Mucosa of stomach (tissue), 1 donor: Measurements from ENCODE around the gene OST4.
A peak's percentile ranks its signal among the peaks of the same experiment; 100 is the strongest.
"Not testable (repeated sequence)": the region's sequence is repeated elsewhere in the genome, so short reads cannot be mapped to it uniquely, and the experiment has no call there.

Experiments used
- H3K27me3 ChIP-seq: one replicate; pipeline ENCODE4 v1.7.0; 2013; ENCODE audit warnings: mild to moderate bottlenecking, low read length; ENCODE audit not compliant: control insufficient read depth, insufficient read depth
- H3K36me3 ChIP-seq: one replicate; pipeline ENCODE4 v1.7.0; 2013; ENCODE audit warnings: low read length; ENCODE audit not compliant: control insufficient read depth, insufficient read depth
- H3K4me1 ChIP-seq: one replicate; pipeline ENCODE4 v1.7.0; 2013; ENCODE audit warnings: mild to moderate bottlenecking, low read length; ENCODE audit not compliant: control insufficient read depth, insufficient read depth
- H3K4me3 ChIP-seq: one replicate; pipeline ENCODE4 v1.7.0; 2013; ENCODE audit warnings: low read length
- H3K9ac ChIP-seq: one replicate; pipeline ENCODE4 v1.7.0; 2013; ENCODE audit warnings: mild to moderate bottlenecking, low read length, moderate library complexity
- H3K9me3 ChIP-seq: one replicate; pipeline ENCODE4 v1.7.0; 2013; ENCODE audit warnings: mild to moderate bottlenecking, low read length, moderate library complexity; ENCODE audit not compliant: control insufficient read depth
- donor health status: Pancreatic carcinoma.

The OST4 gene

DNA sequence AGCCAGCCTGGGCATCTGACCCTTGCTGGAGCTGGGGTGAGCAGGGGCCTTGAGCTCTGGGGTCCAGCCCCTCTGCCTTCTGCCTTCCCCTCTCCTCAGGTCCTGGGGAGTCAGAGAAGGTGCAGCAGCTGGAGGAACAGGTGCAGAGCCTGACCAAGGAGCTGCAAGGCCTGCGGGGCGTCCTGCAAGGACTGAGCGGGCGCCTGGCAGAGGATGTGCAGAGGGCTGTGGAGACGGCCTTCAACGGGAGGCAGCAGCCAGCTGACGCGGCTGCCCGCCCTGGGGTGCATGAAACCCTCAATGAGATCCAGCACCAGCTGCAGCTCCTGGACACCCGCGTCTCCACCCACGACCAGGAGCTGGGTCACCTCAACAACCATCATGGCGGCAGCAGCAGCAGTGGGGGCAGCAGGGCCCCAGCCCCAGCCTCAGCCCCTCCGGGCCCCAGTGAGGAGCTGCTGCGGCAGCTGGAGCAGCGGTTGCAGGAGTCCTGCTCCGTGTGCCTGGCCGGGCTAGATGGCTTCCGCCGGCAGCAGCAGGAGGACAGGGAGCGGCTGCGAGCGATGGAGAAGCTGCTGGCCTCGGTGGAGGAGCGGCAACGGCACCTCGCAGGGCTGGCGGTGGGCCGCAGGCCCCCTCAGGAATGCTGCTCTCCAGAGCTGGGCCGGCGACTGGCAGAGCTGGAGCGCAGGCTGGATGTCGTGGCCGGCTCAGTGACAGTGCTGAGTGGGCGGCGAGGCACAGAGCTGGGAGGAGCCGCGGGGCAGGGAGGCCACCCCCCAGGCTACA lies 10.7 kb upstream of the OST4 start:
- H3K36me3 ChIP-seq: no peaks in the 10 kb centered on the region
- peak overlapping the region; percentile 1 for H3K9ac ChIP-seq
- H3K27me3 ChIP-seq: no peaks in the 10 kb centered on the region
- H3K4me1 ChIP-seq: peaks cover 35% of the 10 kb centered on the region
- no peaks in the 10 kb centered on the region for H3K9me3 ChIP-seq
- no peak overlapping the region for H3K4me3 ChIP-seq

DNA sequence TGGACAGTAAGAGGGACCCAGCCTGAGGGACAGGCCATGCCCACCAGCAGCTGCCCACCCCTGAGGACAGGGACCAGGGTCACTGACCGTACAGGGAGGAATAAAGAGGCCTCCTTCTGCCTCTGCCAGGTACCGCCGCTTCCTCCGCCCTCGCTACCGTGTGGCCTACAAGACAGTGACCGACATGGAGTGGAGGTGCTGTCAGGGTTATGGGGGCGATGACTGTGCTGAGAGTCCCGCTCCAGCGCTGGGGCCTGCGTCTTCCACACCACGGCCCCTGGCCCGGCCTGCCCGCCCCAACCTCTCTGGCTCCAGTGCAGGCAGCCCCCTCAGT lies 9.1 kb upstream of the OST4 start:
- no peak overlapping the region for H3K4me3 ChIP-seq
- peaks cover 7% of the 10 kb centered on the region for H3K27me3 ChIP-seq
- H3K36me3 ChIP-seq: no peaks in the 10 kb centered on the region
- H3K4me1 ChIP-seq: peaks cover 31% of the 10 kb centered on the region
- peak overlapping the region; percentile 7 for H3K9ac ChIP-seq
- H3K9me3 ChIP-seq: no peaks in the 10 kb centered on the region

DNA sequence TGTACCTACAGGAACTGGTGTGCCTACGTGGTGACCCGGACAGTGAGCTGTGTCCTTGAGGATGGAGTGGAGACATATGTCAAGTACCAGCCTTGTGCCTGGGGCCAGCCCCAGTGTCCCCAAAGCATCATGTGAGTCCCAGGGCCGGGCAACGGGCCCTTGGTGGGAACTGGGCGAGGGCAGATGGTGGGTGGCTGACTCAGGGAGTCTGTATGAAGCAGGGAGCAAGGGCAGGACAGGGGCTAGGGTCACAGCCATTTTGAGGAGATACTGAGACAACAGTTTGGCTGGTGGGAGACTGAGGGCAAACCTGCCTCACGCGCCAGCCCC lies 8.7 kb upstream of the OST4 start:
- no peak overlapping the region for H3K4me3 ChIP-seq
- no peaks in the 10 kb centered on the region for H3K9me3 ChIP-seq
- peak overlapping the region; percentile 7 for H3K9ac ChIP-seq
- H3K36me3 ChIP-seq: no peaks in the 10 kb centered on the region
- H3K27me3 ChIP-seq: peaks cover 7% of the 10 kb centered on the region
- peaks cover 26% of the 10 kb centered on the region for H3K4me1 ChIP-seq

DNA sequence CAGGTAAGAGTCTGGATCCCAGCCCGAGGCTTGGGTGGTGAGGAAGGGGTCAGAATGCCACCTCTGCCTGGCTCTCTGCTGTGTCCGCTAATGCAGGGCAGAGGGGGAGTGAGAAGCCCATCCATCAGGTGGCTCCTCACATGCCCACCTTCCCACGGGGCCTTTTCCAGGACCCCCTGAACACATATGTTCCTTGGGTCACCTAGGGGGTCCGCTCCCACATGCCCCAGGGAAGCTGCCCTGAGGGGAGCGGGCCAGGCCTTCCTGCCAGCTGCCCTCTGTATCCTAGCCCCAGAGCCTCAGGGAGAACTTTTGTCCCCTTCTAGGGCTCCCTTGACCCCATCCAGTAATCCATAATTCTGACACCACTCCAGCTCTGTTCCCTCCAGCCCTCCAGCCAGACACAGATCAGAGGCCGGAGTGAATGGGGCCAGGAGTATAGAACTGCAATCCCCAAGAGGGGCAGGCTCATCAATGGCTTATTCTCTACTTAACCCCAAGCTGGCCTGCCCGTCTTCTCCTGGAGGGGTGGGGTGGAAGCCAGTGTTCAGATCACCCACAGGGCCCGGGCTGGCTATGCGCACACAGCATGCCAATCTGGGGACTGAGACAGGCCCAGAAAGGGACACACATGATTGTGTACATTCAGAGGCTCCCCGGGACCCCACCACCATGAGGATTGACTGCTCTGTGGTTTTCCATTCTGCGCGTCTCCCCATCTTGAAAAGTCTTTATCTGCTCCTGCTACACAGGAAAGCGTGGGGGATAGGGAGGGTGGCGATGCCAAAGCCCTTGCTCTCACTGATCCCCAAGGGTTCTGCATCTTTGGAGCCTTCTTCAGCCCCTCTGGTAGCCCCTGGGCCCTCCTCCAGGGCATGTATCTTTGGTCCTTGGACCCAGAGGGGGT lies 8.0 kb upstream of the OST4 start:
- Histone ChIP-seq H3K9me3 (no peaks in the 10 kb centered on the region), H3K9ac (peak overlapping the region; percentile 55), H3K4me1 (peaks cover 23% of the 10 kb centered on the region), H3K4me3 (no peak overlapping the region), H3K36me3 (no peaks in the 10 kb centered on the region), H3K27me3 (peaks cover 7% of the 10 kb centered on the region)

DNA sequence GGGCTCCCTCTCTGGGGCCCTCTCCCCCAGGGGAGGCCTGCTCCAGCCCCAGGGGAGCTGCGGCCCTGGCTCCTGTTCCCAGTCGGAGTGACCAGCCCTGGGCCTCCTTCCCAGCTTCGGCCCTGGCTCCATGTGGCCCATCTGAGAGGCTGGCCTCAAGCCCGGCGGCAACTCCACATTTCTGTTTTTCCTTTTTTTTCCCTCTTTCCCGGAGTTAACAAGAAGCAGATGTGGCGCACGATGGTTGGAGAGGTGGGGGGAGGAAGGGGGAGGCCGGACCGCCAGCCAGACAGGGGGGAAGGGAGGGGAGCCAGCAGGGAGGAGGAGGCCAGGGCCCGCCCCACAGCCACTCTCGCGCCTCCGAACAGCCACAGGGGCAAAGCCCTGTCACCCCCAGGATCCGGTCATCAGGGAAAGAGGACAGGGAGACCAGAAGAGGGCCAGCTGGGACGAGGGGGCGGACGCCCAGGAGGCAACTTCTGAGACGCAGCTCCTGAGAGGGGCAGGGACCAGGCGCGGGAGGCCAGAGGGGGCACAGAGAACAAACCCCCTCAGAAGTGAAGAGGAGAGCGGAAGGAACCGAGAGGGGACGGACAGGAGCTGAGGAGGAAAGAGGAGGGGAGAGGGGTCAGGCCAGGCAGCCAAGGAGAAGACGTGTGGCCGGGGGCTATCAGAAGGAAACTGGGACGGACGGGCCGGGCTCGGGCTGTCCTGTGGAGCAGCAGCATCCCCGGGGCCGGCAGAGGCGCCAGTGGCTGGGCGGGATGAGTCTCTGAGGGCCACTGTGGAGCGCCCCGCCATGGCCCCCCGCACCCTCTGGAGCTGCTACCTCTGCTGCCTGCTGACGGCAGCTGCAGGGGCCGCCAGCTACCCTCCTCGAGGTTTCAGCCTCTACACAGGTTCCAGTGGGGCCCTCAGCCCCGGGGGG lies 7.1 kb upstream of the OST4 start, which contains the start of gene EMILIN1:
EMILIN1 (plus strand) TSS at position 349 of the 928 bp plus-strand sequence; CDS start at position 800, 451 bp downstream.
- no peak within 1 kb of the TSS for H3K4me3 ChIP-seq
- no peaks in the 10 kb centered on the region for H3K9me3 ChIP-seq
- peaks cover 7% of the 10 kb centered on the region for H3K27me3 ChIP-seq
- H3K36me3 ChIP-seq: no peaks in the 10 kb centered on the region
- H3K4me1 ChIP-seq: peaks cover 23% of the 10 kb centered on the region
- H3K9ac ChIP-seq: peak within 1 kb of the TSS; percentile 55

DNA sequence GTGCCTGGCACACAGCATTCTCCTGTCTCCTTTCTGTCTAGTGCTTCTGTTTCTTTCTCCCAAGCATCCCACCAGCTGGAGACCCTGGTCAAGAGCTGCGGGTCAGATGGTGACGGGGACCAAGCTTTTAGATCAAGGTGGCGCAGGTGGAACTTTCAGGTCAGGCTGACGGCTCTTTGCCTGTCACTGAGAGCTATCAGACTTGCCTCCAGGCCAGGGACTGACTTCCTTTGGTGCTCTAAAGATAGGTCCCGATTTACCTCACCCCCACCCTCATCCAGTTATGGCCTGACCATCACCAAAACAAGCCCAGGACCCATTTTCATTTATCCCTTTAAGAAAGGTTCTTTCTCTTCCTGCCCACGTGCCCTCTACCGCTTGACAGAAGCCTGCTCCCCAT lies 5.8 kb upstream of the OST4 start:
- H3K27me3 ChIP-seq: peaks cover 7% of the 10 kb centered on the region
- H3K4me3 ChIP-seq: no peak overlapping the region
- H3K36me3 ChIP-seq: no peaks in the 10 kb centered on the region
- H3K9me3 ChIP-seq: no peaks in the 10 kb centered on the region
- H3K9ac ChIP-seq: no peak overlapping the region
- H3K4me1 ChIP-seq: peaks cover 30% of the 10 kb centered on the region

DNA sequence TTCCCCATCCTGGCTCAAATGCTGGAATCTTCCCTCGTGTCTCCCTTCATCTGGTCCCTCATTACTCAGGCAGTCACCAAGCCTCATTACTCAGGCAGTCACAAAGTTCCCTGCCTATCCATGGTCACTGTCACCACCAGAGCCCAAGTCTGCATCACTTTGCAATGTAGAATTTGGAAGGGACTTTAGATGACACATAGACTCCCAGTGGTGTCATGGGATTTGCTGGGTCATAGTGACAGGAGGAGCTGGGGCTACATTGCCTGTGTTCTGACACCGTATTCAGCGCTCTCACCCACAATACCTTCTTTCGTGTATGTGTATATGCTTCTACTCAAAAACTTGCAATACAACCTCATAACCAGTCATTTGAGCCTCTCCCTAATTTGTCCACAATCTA lies 4.9 kb upstream of the OST4 start:
- Histone ChIP-seq H3K9ac (no peak overlapping the region), H3K27me3 (peaks cover 7% of the 10 kb centered on the region), H3K4me3 (no peak overlapping the region), H3K9me3 (no peaks in the 10 kb centered on the region), H3K4me1 (peaks cover 25% of the 10 kb centered on the region), H3K36me3 (no peaks in the 10 kb centered on the region)

DNA sequence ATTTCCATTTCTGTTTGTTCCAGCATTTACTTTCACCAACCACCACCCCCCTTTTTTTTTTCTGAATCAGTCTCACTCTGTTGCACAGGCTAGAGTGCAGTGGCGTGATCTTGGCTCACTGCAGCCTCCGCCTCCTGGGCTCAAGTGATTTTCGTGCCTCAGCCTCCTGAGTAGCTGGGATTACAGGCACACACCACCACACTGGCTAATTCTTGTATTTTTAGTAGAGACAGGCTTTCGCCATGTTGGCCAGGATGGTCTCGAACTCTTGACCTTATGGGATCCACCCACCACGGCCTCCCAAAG lies 4.1 kb upstream of the OST4 start:
- H3K9me3 ChIP-seq, H3K9ac ChIP-seq, H3K36me3 ChIP-seq, H3K27me3 ChIP-seq, H3K4me3 ChIP-seq: not testable (repeated sequence)
- peaks cover 22% of the 10 kb centered on the region for H3K4me1 ChIP-seq

DNA sequence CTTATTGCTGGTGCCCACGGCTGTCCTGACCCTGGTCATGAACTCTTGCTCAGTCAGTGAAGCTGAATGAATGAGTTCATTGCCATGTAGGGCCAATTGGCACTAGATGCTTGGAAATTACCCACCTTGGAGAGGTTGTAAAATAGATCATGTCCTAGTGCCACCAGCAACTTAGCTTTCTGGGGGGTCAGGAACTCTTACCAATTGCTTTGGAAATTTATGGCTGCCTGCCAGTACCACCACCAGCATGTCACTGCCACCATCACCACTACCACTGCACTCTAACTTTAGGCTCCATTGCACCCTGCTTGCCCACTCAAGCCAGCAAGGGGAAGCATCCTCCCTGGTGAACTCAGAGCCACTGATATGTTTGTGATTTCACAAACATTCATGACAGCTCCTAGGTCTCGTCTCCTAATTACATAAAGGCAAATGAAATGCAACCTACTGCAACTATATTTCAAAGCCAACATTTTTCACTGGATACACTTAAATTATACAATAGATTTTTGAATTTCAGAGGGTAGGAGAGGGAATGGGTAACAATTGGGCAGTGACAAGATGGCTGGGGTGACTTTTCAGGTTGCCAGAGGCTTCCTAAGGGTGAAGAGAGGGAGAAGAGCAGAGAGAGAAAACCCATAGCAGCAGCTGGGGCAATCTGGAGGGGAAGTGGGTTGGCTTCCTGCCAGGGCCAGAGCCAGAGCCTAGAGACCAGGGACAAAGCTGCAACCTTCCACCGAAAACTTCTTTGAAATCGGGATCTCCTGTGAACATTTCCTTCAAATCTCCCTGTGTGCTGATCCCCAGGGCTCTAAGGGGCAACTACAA lies 3.5 kb upstream of the OST4 start:
- Histone ChIP-seq H3K9ac (no peak overlapping the region), H3K4me3 (no peak overlapping the region), H3K27me3 (peaks cover 7% of the 10 kb centered on the region), H3K36me3 (no peaks in the 10 kb centered on the region), H3K4me1 (peaks cover 28% of the 10 kb centered on the region), H3K9me3 (no peaks in the 10 kb centered on the region)

DNA sequence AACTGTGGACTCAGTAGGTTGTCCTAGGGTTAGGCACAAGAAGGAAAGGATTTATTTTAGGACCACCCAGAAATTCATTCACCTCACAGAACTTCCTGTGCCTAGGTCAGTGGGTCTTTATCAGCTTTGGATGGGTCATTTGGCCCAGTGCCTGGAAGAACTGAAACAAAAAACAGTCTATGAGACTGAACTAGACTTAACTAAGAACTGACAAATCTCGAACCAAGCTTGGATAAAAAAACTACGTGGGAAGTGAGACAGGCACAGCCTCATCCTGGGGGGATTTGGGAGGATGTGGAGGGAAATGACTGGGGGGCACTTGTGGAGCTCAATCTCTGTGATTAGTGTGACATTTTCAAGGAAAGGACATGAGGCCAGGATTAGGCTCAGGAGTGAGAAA lies 2.3 kb upstream of the OST4 start:
- Histone ChIP-seq H3K4me1 (peaks cover 38% of the 10 kb centered on the region), H3K9ac (peak overlapping the region; percentile 20), H3K9me3 (no peaks in the 10 kb centered on the region), H3K4me3 (no peak overlapping the region), H3K27me3 (peaks cover 7% of the 10 kb centered on the region), H3K36me3 (peaks cover 8% of the 10 kb centered on the region)

DNA sequence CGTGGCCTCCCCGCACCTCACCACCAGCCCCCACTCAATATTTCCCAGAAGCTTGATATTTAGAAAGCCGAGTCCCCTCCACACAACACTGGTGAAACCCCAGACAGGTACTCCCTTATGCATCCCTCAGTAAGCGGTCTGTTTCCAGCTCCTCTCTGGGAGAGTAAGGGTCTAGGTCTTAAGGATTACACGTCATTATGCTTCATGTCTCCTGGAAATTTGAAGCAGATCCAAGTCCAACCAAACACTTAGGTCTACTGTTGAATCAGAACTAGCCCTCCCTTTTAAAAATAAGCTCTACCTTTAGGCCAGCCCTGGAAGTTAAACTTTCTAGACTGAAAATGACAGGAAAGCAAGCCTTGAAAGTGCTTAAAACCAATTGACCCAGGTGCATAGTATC lies 1.5 kb upstream of the OST4 start:
- Histone ChIP-seq H3K9ac (no peak overlapping the region), H3K27me3 (peaks cover 7% of the 10 kb centered on the region), H3K9me3 (no peaks in the 10 kb centered on the region), H3K4me1 (peaks cover 39% of the 10 kb centered on the region), H3K4me3 (no peak overlapping the region), H3K36me3 (peaks cover 8% of the 10 kb centered on the region)
